ENCODE measurements around the gene ITGA8.

DNA sequence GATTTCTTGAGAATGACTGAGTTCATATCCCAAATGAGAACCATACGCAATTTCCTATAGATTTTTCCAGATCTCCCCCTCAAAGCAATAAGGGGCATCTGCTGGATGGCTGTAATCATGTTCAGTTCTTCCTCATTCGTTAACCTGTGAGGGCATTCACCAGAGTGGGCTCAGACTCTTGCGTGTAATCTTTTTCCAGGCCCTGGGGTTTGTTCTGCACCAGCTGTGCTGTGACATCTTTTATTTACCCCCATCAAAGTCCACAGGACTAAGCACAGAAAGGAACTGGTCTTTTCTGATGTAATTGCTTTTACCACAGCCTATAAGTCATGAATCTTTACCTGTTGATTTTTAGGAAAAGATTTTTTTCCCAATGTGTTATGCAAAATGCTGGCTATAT, 27.9 kb upstream of the ITGA8 start:
- TF ChIP-seq POLR2A (IDR thresholded peaks at IDR 0.05; ENCODE audit: low read length) (no peak), GATA1 (IDR thresholded peaks at IDR 0.05; ENCODE audit: low read depth, low read length) (no peak)

Measured in erythroblast (primary cell).